ENCODE results near the gene ANKRD62.

ANKRD62 gene

GRCh38 chr18:12098374-12098773 lies 4.7 kb downstream of the ANKRD62 start:
- TF ChIP-seq POLR2AphosphoS5 (IDR thresholded peaks at IDR 0.05; ENCODE audit: low read depth, low read length), result no peak
- TF ChIP-seq SIN3A (IDR thresholded peaks at IDR 0.05; ENCODE audit: borderline replicate concordance, insufficient read depth, low read length), result no peak
- TF ChIP-seq TAF1 (IDR thresholded peaks at IDR 0.05; ENCODE audit: borderline replicate concordance, insufficient read depth, low read length), result no peak
- TF ChIP-seq REST (IDR thresholded peaks at IDR 0.05; ENCODE audit: insufficient read depth in 1 of 2, low read depth in 2 of 2, low read length in 2 of 2), result no peak
- no peak for TF ChIP-seq FOXP2 (optimal IDR thresholded peaks at IDR 0.05; ENCODE audit: borderline replicate concordance, extremely low read depth, extremely low read length, insufficient read depth)

GRCh38 chr18:12099160-12099559 lies 5.5 kb downstream of the ANKRD62 start:
- TF ChIP-seq FOXP2 (optimal IDR thresholded peaks at IDR 0.05; ENCODE audit: borderline replicate concordance, extremely low read depth, extremely low read length, insufficient read depth), result no peak
- TF ChIP-seq SIN3A (IDR thresholded peaks at IDR 0.05; ENCODE audit: borderline replicate concordance, insufficient read depth, low read length), result no peak
- no peak for TF ChIP-seq POLR2AphosphoS5 (IDR thresholded peaks at IDR 0.05; ENCODE audit: low read depth, low read length)
- no peak for TF ChIP-seq REST (IDR thresholded peaks at IDR 0.05; ENCODE audit: insufficient read depth in 1 of 2, low read depth in 2 of 2, low read length in 2 of 2)
- no peak for TF ChIP-seq TAF1 (IDR thresholded peaks at IDR 0.05; ENCODE audit: borderline replicate concordance, insufficient read depth, low read length)

GRCh38 chr18:12101266-12101665 lies 7.6 kb downstream of the ANKRD62 start:
- TF ChIP-seq SIN3A (IDR thresholded peaks at IDR 0.05; ENCODE audit: borderline replicate concordance, insufficient read depth, low read length), result no peak
- no peak for TF ChIP-seq REST (IDR thresholded peaks at IDR 0.05; ENCODE audit: insufficient read depth in 1 of 2, low read depth in 2 of 2, low read length in 2 of 2)
- no peak for TF ChIP-seq POLR2AphosphoS5 (IDR thresholded peaks at IDR 0.05; ENCODE audit: low read depth, low read length)
- TF ChIP-seq TAF1 (IDR thresholded peaks at IDR 0.05; ENCODE audit: borderline replicate concordance, insufficient read depth, low read length), result no peak
- no peak for TF ChIP-seq FOXP2 (optimal IDR thresholded peaks at IDR 0.05; ENCODE audit: borderline replicate concordance, extremely low read depth, extremely low read length, insufficient read depth)

- no peak for TF ChIP-seq POLR2AphosphoS5 (IDR thresholded peaks at IDR 0.05; ENCODE audit: low read depth, low read length)
- TF ChIP-seq FOXP2 (optimal IDR thresholded peaks at IDR 0.05; ENCODE audit: borderline replicate concordance, extremely low read depth, extremely low read length, insufficient read depth), result no peak
- no peak for TF ChIP-seq REST (IDR thresholded peaks at IDR 0.05; ENCODE audit: insufficient read depth in 1 of 2, low read depth in 2 of 2, low read length in 2 of 2)
- no peak for TF ChIP-seq SIN3A (IDR thresholded peaks at IDR 0.05; ENCODE audit: borderline replicate concordance, insufficient read depth, low read length)
- no peak for TF ChIP-seq TAF1 (IDR thresholded peaks at IDR 0.05; ENCODE audit: borderline replicate concordance, insufficient read depth, low read length)
Observed at GRCh38 chr18:12102136-12102842, 8.6 kb downstream of the ANKRD62 start.

Measured in PFSK-1 (cell line).